Activated naive CD4-positive, alpha-beta T cell treated with Interleukin-2 at 50 U/mL for 16 hours (primary cell): ENCODE results near the gene ASCL5.

Experiments
- DNase-seq: peaks from one replicate; pipeline ENCODE4 v3.0.0-alpha.2; 2020

Gene ASCL5

DNA sequence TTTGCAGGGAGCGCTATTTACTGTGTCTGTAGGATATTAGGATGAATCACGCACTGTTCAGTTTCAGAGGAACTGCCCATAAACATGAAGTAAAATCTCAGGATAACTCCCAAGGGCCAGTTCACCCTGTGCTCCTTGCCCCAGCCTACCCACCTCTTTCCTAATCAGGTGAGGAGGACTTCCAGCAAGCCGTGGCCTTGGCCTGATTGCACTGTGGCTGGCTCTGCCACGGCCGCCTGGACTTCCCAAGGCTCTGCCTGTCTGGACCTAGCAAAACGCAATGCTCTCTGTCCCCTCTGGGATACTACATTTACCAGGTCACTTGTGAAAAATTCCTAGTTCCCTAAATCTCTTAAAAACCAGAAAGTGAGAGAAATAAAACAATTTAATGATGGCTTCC lies 7.4 kb upstream of the ASCL5 start:
- no peak for DNase-seq

DNA sequence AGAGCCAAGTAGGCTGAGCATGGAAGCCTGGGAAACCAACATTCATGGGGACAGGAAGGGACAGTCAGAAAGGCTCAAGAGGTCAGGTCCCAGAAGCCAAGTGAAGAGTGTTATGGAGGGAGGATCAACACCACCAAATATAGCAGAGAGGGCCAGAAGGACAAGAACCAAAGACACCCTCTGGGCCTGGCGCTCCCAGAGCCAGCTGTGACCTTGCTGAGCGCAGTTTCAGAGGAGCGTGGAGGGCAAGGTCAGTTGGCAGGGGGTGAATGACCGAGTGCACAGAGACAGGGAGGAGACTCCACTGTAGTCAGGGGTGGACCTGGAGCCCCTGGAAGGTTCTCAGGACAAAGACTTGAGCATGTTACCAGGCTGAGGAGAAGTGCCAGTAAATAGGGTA lies 4.4 kb upstream of the ASCL5 start:
- no peak for DNase-seq

DNA sequence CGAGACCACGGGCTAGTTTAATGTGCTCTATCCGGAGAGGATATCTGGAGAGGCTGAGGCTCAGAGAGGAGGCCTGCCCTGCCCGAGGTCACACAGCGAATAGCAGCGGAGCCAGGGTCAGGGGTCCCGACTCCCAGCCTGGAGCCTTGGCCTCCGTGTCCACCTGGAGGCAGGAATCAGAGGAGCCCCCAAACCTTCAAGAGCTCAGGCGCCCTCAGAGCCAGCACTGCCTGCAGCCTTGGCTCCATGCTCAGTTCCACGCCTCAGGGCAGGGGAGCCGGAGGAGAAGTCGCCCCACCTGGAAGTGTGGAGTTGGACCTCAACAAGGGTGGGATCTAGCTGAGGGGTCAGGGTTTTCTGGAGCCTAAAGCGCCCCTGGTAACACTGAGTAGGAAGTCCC lies 2.0 kb upstream of the ASCL5 start:
- no peak for DNase-seq

DNA sequence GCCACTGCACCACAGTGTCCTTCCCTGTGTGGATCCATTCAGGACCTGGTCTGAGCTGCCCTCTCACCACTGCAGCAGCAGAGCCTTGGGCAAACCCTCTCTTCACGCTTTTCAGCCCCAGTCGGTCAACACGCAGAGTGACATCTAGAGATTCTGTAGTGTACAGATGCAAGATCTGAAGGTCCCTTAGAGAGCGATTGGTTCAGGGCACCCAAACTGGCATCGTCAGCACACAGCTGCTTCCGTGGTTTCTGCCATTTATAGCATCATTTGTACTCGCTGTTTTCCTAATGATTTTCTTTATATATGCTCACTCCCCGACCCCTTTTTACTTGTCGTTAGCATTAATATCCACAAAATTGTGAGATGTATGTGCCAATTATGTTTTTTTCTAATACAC lies 1.5 kb upstream of the ASCL5 start:
- no peak for DNase-seq

DNA sequence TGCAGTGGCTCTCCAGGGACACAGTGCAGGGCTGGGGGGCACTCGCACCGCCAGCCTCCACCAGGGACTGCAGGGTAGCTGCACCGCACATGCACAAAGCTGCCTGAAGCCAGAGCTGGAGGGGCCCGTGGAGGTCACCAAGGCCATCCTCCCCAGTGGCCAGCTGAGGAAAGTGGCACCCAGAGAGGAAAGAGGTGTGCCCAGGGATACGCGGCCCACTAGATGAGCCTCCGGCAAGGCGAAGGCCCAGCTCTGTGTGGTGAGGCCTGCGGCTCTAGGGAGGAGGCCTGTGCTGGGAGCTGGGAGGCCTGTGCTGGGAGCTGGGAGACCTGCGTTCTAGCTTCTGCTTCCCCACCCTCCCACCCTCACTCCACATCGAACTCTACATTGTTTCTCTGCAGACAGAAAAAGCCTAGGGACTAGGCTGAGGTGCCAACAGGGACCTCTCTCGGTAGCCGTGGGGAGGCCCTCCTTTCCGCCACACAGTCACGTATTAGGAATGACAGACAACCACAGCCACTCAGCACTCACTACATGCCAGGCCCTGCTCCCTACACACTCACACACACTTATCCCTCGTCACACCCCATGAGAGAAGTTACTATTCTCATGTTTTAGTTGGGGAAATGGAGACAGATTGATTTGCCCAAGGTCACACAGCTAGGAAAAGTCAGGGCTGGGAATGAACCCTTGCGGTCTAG lies 921 bp upstream of the ASCL5 start:
- no peak for DNase-seq

DNA sequence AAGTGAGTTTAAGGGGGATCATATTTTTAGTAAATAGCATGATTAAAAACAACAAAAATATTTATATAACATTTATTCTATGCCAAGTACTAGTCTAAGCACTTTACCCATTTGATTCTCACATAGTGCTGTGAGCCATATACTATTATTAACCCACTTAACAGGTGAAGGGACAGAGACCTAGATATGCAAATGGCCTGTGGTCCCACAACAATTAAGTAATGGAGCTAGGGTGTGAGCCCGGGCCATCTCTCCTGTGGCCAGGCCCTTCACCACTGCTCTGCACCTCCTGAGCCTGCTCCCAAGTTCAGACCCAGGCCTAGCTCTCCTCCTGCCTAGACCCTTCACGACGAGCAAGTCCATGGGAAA lies 537 bp downstream of the ASCL5 start:
- no peak for DNase-seq

DNA sequence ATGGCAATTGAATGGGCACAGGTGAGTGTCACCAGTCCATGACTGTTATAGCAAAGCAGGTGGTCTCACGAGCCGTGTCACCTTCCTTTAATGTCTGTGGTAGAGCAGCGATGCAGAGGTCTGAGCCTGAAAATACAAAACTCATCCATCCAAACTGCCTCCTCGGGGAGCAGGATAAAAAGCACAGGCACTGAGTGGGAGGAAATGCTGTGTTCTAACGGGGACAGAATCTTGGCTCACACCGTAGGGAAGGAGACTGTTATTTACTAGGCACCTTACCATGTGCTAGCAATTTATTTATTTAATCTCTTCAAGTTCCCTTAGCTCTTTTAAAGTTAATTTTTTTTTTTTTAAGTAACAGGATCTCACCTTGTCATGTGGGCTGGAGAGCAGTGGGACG lies 1.2 kb downstream of the ASCL5 start:
- no peak for DNase-seq

DNA sequence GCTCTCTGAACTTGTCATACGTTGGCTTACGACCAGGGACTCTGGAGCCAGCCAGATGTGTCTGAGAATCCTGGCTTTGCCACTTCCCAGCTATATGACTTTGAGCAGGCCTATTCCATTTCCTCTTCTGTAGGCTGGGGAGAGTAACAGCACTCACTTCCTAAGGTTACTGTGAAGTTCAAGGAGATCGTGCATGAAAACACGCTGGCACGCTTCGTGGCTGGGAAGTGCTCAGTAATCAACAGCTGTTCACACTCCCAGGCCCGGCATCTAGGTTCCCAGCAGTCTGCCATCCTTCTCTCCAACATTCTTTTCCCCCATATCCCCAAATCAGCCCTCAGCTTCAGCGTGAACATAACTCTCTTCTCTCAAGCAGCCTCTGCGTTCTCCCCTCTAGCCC lies 2.0 kb downstream of the ASCL5 start:
- DNase-seq, result no peak

DNA sequence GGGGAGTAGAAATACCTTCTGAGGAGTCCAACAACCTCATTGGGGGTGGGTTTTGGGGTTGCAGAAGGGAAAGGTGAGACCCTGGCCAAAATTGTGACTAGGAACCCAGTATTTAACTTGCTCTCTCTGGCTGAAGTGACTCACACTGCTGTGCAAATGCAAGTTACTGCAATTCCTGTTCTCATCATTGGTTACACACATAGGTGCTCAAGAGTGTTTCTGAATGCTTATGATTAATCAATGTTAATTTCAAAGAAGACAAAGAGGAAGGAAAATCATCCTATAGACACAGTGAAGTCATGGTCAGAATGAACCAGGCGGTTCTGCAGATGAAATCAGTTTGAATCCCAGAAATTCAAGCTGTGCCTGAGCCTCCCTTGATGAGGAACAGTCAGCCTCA lies 3.1 kb downstream of the ASCL5 start:
- no peak for DNase-seq

DNA sequence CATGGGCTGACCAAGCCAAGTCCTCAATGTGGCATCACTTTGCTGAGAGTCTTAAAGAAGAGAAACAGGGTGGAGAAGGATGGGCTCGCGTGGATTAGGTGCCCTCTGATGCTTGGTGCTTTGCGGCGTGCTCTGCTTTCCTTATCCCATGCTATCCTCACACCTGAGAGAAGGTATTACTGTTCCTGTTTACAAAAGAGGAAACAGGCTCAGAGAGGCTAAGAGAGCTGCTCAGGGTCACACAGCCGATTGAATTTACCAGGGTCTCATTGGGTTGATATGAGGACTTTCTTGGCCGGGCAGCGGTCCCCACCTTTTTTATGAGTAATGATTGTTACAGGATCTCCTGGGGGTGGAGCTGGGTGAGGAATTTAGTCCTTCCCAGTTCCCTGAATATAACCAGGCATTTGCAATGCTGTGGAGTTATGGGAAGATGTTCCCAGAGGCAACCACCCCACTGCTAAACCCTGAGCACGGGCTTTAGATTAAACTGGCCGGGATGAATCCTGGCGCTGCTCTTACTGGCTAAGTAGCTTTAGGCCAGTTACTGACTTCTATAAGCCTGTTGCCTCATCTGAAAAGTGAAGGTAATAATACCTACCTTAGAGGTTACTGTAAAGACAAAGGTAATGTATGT lies 4.5 kb downstream of the ASCL5 start:
- DNase-seq, result no peak

DNA sequence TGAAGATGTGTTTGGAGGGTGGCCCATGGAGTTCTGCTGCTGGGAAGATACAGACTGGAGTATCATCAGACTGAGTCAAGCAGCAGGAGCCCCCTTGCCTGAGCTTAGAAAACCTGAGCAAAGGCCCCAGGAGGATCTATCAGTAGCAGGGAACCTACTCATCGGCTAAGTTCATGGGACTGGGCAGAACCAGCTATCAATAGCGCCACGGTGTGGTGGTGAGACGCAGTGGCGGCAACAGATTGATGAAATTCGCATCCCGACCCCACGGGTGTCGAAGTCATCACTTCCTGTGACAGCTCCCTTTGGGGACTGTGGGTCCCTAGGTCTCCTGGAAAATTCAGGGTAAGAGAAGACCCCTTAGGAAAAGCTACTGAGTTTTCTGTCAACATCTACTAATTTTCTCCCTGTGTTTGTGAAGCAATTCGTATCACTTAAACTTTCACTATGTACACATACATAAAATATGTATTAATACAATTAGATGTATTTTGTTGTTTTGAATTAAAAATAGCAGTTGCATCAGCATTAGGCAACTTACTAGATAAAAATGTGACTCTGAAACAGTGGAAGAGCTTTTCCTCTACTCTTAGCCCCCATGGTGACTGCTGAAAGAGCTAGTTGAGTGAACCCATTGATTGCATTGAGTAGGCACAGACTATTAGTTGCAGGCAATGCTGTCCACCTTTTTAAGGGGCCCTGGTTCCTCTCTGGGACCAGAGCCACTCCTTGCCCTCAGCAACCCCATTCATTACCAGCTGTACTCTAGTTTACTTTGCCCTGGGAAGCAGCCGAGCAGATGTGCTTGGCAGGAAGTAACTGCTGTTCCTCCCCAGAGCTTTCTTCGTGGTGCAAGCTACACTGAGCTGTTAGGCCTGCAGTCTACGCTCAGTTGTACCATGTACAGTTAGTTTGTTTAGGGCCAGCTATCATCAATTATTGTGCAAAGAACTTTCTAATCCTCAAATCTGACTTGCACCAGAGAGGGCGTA lies 7.5 kb downstream of the ASCL5 start:
- peak; percentile 58 for DNase-seq

DNA sequence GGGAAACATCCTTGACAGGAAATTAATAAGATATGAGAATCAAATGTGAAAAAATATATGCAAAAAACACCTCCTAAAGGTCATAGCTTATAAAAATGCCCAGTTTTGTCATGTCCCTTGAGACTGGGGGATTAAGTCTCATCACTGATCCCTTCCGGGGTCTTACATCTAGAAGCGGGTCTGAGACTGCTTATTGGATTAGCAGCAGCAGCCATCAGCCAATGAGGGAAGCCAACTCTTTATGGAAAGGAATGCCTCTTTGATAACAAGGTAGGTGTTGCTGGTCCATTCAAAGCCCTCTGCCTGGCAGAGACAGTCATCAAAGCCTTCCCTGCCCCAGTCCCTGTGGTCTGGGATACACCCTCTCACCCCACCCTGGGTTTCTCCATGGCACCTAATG lies 10.9 kb downstream of the ASCL5 start:
- no peak for DNase-seq

DNA sequence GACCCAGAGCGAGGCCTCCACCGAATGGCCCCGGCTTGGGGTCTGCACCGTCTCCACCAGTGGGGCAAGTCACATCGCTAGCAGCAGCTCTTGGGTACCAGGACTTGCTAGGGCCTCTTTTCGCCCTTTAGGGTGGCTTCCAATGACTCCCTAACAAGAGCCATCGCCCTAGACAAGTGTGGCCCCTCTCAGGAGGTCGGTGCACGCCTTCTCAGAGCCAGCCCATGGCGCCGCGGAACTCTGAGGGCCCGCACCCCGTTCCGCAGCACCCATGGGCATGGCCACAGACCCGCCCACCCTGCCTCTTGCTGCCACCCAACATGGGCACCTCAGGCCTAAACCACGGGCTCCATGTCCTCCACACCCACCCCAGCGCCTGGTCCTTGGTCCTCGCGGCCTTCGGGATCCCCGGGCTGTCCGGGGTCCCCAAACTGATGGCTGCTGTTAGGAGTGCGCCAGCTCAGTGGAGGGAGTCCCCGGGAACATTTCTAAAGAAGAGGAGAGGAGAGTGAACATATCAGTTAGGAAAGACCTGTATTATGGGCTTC lies 11.5 kb downstream of the ASCL5 start:
- DNase-seq, result no peak

DNA sequence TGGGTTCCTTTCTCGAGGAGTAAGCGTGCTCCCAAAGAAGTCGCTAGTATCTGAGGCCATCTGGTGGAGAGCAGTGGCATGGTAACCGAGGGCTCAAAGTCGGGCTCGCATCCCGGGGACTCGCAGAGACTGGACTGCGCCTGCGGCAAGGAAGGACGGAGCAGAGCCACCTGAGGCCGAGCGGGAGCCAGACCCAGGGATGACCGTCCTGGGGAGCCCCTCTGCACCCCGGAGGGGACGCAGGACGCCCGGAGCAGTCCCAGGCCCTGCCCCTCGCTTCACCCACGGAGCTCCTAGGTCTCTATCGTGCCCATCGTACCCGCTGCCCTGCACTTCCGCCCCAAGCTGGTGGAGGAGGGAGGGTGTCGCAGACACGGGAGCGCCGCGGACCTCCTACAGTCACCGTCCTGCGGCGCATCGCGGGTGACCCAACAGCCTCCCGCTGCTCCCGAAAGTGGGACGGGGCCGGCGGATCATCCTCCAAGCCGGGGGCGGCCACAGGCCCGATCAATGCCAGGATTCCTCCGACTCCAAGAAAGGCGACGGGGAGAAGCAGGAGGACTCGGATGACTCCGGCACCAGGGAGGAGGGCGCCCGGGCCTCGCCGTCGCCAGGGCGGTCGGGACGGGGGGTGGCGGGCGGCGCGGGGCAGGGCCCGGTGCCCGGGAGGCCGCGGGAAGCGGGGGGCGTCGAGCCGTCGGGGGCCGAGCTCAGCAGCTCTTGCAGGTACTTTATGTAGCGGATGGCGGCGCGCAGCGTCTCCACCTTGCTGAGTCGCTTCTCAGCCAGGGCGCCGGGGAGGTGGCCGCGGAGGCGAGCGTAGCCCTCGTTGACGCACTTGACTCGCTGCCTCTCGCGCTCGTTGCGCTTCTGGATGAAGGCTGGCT lies 12.5 kb downstream of the ASCL5 start:
- peak; percentile 79 for DNase-seq

DNA sequence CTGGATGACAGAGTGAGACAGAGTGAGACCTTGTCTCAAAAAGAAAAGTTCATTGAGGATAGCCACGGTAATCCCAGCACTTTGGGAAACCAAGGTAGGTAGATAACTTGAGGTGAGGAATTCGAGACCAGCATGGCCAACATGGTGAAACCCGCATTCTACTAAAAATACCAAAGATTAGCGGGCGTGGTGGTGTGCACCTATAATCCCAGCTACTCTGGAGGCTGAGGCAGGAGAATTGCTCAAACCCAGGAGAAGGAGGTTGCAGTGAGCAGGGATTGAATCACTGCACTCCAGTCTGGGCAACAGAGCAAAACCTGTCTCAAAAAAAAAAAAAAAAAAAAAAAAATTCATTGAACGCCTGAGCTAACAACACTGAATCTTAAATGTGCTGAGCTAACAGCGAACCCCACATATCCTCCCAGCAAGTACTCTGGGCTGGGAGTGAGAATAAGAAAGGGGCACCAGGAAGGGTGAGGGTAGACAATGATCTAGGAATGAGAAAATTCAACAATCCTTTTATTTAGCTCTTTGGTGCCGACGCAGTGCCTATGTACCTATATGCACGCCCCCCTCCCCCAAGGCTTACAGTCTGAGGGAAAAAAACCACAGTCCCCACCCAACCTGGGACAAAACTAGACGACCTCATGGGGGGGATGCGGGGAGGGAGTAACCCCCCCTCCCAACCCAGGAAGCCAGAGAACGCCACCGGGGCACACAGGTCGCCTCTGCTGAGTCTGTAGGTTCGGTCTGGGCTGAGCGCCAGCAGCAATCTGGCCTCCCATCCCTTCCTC lies 13.3 kb downstream of the ASCL5 start:
- DNase-seq, result no peak

DNA sequence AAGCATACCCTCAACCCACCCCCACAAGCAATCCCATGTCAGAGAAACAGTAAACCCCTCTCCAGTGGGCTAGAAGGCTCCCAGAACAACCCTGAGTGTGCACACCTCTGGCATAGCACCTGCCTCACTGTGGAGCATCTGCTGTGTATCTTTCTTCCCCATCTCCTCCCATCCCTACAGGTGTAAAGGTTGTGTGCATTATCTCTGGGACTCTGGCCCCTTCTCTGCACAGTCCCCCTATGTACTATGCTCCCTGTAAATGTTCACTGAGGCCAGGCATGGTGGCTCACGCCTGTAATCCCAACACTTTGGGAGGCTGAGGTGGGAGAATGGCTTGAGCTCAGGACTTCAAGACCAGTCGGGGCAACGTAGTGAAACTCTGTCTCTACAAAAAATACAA lies 14.1 kb downstream of the ASCL5 start:
- DNase-seq, result no peak

DNA sequence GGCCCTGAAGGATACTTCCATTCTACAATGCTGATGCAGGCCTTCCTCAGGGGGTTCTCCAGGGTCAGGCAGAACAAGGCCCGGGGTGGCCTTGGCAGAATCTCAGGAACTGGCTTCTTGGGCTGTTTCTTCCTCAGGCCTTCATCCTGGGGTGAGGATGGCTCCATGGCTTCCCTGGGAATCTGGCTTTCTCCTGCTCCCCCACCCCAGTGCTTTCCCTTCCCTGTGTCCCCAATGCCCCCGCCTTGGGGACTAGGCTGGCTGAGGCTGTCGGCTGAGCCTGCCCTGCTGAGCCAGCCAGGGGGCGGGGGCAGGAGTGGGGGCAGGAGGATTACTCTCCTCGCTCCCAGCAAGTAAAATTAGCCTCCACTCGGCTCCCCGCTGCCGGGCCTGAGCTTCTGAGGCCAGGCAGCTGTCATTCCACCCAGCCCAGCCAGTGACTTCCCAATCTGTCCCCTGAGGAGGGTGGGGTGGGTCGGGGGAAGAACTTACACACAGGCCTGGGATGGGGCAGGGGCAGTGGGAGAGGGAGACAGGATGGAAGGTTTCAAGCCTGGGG lies 14.7 kb downstream of the ASCL5 start, which contains the start of gene CACNA1S:
Gene CACNA1S, minus strand, starts transcription at position 254 of the 559 bp plus-strand sequence. Its CDS starts 87 bp downstream, at position 167.
- DNase-seq, result no peak

DNA sequence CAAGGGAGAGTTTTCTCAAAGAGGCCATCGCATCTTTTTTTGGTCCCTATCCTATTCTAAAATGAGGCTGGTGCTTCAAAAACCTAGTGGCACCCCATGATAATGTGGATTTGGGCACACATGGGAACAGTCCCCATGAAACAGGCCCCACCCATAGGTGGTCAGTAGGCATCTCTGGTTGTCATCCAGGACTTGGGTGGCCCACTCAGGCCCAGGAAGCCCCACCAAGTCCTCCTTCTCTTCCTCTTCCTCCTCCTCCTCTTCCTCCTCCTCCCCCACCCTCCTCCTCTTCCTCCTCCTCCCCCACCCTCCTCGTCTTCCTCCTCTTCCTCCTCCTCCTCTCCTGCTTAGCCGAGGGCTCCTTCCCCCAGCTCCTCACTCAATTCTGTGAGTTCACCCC lies 15.3 kb downstream of the ASCL5 start:
- no peak for DNase-seq

DNA sequence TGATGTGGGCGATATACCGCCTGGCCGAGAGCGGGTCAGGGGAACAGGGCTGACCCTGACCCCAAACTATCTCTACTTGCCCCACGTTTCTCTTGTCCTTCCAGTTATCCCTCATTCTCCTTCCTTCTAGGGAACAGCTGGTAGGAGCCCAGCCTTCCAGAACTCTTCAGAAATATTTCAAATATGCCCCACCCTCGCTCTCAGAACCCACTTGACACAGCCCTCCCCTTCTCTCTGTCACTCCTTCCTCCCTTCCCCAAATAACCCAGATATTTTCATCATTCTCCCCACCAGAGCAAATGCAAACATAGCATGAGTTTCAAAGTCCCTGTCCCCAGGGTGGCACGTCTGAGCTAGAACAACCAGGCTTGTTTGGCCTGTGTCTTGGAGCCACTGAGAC lies 15.8 kb downstream of the ASCL5 start:
- no peak for DNase-seq

DNA sequence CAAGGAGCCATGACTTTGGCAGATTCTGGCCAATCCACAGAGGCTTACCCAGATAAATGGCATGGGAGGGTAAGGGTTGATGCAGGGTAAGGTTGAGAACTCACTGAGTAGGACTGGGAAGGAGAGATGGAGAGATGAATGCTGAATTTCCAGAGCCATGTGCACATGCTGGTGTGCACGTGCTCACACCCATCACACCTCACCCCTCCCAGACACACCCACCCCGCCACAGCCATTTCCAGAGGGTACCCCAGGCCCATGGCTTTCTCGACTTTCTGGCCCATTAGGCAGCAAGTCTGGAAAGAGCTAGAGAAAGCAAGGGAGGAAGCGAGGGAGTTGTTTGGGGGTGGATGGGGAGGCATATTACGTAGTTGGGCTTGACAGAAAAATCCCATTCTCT lies 16.4 kb downstream of the ASCL5 start:
- no peak for DNase-seq

DNA sequence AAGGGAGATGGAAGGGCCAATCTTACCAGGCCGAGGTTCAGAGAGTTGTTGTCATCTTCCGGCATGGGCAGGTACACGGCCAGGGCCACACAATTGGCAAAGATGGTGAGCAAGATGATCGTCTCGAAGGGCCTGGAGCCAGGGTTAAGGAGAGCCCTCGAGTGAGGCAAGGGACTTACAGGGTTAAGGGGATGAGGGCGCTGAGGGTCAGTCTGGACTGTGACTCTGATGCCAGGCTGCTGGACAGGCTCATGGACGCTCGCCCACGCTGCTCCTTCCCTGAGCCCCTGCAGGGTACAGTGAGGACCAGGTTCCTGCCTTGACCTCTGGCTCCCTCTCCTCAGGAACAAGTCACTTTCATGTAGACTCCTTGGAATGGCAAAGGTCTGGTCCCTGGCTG lies 16.8 kb downstream of the ASCL5 start:
- DNase-seq, result no peak
